GM18873 (cell line): ENCODE results near the gene SMARCAL1.
"Not testable (repeated sequence)": the region's sequence is repeated elsewhere in the genome, so short reads cannot be mapped to it uniquely, and the experiment has no call there.

ENCODE experiments used
- ATAC-seq: cut with Tn5 transposase; IDR thresholded peaks from one replicate; pipeline ENCODE4 v1.9.1; 2021; ENCODE audit warnings: mild to moderate bottlenecking, moderate library complexity, moderate number of reproducible peaks; ENCODE audit not compliant: unreplicated experiment, low FRiP score

Gene SMARCAL1

DNA sequence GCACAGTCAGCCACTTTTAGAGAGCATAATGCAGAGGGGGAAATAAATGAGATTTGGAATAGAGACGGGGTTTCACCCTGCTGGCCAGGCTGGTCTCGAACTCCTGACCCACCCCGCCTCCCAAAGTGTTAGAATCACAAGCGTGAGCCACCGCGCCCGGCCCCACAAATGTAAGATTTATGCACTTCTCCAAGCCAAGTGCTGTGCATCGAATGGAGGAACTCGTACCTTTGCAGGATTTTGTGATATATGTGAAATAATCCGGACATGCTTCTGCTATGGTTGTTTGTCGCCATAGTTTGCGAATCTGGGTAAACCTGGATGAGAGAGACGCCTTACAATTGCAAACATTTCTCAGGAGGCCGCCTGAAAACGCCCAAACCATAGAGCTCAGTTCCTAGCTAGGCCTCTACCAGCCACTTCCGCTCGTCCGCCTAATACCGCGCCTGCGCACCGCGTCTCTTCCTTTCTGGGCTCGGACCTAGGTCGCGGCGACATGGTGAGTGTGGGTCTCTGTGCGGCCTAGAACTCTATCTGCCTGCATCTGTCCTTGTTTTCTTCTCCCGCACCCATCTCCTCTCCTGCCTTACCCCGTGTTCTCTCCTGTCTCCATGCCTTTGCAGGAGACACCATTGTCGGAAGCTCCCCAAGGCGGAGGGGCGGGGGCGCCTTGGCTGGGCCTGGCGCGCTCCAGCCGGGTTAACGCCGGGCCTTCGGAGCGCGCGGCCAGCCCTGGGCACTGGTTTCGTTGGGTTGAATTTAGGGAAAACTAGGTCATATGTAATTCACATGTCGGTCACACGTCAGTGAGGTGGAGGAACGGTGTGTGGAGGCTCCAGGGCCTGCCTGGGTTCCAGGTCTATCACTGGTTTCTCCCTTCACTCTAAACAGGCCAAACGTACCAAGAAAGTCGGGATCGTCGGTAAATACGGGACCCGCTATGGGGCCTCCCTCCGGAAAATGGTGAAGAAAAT is 86.4 kb downstream of the SMARCAL1 start, which contains the start of gene RPL37A:
Gene RPL37A, plus strand, starts transcription at position 466 of the 974 bp plus-strand sequence. Its CDS starts 31 bp downstream, at position 497.
- peak; percentile 94 for ATAC-seq

DNA sequence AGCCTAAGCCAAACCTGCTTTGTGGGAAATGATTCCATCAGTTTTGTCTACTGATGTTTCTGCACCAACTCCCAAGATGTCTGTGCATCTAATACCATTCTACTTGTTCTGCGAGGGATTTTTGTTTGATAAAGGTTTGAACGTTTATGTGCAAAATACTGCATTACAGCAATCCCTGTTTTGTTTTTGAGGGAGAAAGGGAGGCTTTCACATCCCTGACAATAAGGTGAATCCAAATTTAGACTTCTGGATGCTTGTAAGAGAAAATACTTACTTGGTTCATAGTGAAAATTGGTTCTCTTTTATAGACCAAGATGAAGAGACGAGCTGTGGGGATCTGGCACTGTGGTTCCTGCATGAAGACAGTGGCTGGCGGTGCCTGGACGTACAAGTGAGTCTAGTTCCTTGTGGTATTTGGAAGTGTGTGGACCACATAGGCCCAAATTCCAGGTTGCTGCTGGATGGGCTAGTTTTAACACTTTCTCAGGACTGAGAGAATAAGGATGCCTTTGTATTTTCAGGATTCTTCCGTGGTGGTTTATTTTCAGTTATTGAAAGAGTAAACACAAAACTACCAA is 87.4 kb downstream of the SMARCAL1 start:
- no peak for ATAC-seq

DNA sequence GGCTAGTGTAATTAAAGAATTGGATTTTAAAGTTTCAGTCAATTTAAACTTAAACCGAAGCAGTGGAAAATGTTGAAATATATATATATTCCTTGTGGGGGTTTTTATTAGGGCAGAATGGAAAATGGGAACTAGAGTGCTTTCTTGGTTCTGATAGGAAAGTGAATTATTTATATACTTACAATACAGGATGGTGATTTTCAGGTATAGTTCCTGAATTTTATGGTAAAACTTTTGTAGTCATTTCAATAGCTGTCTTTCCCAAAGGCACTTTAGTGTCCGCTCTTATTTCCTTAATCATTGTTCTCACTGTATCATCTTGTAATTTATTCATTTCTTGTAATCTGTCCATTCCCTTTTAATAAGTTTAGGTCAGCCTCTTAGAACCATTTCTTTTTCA is 88.3 kb downstream of the SMARCAL1 start:
- no peak for ATAC-seq

DNA sequence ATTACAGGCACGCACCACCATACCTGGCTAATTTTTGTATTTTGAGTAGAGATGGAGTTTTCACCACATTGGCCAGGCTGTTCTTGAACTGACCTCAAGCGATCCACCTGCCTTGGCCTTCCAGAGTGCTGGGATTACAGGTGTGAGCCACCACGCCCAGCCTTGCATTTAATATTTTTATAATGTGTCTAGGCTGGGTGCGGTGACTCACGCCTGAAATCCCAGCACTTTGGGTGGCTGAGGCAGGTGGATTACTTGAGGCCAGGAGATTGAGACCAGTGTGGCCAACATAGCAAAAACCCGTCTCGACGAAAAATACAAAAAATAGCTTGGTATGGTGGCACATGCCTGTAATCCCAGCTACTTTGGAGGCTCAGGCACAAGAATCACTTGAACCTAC is 89.6 kb downstream of the SMARCAL1 start:
- no peak for ATAC-seq

DNA sequence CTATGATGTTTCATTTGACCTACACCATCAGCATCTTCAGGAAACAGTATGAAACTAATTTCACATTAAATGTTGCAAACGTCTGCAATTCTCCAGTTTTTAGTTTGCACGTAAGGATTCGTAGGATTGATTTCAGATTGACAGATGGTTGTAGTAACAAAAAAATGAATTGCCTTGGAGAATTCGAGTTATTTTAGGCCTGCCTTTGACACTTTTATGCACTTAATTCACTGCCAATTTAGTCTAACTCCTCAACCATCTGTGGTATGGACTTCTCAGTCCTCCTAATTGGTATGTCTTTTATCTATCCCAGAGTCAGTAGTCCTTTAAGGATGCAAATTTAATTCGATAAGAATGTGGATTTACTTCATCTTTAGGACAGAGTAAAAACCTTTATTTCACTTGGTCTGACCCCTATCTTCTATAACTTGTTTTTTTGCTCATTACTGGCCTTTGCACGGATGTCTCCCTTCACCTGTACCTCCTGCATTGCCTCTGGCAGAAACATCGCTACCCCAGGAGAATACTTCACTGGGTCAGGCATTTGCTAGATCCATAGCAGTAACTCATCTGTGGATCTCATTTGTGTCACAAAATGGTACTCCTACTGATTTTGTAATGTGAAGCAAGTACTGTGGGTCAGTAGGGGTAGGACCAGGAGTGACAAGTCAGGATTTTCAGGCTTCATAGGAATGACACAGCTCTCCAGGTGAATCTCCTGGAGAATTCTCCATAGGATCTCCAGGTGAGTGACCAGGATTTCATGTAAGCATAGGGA is 90.3 kb downstream of the SMARCAL1 start:
- ATAC-seq = no peak

DNA sequence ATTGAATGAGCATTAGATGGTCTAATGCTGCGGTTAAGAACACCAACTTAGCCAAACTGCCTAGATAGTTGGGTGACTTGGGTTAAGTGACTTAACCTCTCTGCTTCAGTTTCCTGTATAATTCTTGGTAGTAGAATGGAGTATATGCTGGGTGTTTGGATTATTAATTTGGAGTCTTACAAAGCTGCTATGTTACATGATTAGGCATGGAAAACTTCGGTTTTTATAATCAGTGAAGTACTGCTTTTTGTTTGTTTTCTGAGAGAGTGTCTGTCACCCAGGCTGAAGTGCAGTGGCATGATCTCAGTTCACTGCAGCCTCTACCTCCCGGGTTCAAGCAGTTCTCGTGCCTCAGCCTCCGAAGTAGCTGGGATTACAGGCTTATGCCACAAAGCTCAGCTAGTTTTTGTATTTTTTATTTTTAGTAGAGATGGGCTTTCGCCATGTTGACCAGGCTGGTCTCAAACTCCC is 90.9 kb downstream of the SMARCAL1 start:
- no peak for ATAC-seq

DNA sequence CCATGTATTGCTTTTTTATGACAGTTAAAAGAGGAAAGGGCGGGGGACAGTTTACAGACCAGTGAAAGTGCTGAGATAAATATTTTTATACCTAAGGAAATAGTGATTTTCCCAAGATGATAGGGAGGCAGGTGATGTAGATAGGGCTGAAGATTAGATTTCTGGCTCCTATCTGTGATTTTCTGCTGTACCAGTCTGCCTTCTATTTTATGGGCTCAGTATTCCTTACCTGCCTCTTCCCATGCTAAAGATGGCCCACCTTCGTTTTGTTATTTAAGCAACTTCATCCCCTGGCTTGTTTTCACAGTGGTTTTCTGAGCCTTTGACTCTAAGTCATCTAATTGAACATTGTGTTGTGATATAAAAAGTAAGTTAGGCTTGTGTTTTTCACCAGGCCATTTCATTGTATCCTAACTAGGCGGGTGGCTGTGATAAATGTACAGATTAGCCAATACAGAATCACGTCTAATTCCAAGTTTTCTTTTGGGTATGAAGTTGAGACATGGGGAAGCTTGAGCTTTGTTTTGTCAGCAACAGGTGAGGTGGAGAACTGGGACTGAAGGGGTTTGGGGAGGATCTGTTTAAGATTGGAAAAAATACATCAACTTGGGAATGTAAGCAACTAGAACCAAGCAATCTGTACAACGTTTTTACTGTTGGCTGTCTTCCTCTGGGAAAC is 91.6 kb downstream of the SMARCAL1 start:
- no peak for ATAC-seq

DNA sequence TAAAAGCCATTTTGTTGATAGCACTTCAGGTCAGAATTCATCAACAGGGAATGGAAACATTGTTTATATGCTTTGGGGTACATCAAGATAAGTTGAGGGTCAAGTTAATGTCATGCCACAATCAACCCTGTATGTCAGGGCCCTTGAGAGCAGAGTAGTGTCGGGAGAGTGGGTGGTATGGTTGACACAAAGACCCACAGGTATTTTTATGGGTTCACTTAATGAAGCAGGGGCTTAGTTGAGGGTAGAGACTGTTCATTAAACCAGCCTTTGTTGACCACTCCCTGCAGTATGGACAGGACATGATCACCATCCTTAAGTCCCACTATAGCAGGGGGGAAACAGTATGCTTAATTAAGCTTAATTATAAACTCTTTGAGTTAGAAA is 92.1 kb downstream of the SMARCAL1 start:
- no peak for ATAC-seq

DNA sequence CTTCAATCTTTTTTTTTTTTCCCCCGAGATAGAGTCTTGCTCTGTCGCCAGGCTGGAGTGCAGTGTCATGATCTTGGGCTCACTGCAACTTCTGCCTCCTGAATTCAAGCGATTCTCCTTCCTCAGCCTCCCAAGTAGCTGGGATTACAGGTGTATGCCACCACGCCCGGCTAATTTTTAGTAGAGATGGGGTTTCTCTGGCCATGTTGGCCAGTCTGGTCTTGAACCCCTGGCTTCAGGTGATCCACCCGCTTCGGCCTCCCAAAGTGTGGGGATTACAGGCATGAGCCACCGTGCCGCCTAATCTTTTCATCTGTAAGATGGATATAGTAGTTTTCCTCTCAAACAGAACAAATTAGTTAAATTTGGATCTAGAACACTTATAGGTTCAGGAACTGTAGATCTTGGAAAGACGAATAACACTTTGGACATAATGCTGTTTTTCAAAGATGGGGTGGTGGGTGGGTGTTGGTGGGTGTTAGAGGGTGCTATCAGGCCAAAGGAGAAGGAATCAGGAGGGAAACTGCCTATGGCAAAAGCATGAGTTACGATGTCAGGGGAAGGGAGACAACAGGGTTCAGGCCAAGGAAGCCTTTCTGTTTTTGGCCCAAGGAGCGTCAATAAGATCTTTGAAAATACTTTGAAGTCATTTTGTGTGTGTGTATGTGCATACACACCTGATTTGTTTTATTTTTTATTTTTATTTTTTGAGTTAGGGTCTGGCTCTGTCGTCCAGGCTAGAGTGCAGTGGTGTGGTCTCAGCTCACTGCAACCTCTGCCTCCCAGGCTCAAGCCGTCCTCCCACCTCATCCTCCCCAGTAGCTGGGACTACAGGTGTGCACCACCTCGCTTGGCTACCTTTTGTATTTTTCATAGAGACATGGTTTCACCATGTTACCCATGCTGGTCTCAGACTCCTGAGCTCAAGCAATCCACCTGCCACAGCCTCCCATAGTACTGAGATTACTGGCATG is 93.1 kb downstream of the SMARCAL1 start:
- ATAC-seq = no peak

DNA sequence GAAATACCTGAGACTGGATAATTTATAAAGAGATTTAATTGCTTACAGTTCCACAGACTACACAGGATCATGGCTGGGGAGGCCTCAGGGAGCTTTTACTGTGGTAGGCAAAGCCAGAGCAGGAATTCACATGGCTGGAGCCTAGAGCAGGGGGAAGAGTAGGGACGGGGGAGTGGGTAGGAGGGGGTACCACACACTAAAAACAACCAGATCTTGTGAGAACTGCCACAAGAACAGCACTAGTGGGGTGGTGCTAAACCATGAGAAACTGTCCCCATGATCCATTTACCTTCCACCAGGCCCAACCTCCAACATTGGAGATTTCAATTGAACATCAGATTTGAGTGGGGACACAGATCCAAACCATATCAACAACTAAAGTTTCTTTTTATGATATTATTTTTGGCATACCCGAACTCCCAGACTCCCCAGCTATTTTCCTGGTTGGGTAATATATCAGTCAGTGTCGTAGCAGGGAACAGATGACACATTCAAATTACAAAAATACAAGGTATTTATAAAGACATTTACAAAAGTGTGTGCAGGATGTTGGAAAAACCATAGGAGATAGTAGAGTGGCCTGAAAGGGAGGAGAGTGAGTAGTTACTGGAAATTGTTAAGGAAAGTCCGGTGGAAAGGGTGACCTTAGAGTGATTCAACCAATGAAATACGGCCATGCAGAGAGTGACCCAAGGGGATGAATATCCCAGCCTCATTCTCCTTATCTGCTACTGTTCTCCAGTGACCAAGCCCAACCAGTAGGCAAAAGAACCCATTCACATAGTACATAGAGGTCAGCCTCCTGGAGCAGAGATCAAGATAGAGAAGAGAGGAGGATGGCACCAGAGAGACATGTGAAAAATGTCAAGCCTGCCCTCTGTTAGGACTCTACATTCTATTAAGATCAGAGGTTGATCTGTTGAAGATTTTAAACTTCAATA is 95.2 kb downstream of the SMARCAL1 start:
- ATAC-seq = no peak

DNA sequence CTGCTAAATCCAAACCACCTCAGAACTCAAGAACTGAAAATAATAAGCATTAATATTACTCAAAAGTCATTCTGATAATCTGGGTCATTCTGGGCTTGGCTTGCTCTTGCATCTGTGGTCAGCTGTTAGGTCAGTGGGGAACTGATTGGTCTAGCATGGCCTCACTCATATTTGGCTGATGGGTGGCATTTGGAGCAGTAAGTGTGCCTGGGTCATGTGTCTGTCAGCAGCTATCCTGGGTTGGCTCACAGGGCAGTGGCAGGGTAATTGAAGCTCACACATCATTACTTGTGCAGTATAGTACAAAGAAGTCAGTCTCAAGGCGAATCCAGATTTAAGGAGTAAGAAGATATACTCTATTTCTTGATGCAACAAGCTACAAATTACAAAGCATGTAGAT is 95.9 kb downstream of the SMARCAL1 start:
- no peak for ATAC-seq

DNA sequence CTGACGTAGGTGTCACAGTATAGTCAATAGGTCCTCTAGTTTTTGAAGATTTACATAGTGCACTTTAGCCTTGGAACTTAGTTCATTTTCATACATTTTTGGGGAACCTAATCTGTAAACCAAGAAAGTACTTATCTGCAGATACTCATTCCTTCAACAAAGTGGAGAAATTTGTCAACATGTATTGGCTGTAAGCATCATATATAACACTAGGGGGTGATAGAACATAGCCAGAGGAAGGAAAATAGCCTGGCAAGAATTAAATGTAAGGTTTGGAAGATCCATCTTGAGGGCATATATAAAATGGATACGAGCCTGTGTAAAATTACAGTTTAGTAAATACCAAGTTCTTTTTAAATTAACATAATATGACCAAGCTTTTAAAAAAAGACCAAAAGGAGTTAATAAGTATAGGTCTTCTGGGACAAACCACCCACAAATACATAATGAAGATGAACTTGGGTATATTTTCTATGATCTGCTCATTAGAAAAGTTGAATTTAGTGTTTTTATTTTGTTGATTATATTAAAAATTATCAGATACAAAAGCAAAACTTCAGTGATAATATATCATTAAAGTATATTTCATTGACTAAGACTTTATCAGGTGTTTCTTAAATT is 104.6 kb downstream of the SMARCAL1 start:
- ATAC-seq = no peak

DNA sequence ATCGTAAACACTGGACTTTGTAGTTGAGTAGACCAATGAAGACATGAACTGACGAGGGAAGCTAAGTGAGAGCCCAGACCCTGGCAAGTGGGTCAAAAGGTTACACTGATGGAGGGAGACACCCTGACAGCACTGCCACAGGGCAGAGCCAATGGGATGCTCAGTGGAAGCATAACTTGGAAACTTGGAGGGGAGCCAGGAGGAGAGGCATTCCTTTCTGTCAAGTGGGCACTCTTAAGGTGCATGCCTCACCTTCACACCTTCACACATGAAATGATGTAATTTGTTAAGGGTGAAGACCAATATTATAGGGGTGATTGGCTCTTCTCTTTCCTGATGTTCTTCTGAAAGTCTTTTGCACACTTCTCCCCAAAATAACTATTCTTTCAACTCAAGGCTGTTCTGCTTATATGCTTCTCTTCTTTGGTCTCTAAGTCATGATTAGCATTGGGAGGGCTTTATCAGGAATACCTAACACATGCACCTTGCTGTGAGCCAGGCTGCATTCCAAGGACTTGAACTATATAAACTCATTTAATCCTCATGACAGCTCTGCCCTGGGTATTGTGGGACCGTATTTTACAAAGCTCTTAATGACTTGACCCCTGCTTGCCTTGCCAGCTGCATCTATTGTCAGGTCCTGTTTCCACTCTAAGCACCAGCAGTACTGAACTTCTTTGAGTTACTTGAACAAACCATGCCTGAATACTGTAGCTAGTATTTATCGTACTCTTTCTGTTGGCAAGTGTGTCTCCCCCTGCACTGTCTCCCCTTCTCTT is 105.4 kb downstream of the SMARCAL1 start:
- no peak for ATAC-seq

DNA sequence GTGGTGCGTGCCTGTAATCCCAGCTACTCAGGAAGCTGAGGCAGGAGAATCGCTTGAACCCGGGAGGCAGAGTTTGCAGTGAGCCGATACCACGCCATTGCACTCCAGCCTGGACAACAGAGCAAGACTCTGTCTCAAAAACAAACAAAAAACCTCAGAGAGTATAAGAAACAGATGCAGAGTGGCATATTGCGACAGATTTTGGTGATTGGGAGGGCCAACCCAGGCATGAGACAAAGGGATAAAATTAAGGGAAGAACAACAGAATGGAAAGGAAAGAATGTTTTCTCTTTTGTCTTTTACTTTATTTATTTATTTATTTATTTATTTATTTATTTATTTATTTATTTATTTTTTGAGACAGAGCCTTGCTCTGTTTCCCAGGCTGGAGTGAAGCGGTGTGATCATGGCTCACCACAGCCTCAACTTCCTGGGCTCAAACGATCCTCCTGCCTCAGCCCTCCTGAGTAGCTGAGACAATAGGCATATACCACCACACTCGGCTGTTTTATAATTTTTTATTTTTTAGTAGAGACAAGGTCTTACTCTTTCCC is 106.4 kb downstream of the SMARCAL1 start:
- ATAC-seq = not testable (repeated sequence)

DNA sequence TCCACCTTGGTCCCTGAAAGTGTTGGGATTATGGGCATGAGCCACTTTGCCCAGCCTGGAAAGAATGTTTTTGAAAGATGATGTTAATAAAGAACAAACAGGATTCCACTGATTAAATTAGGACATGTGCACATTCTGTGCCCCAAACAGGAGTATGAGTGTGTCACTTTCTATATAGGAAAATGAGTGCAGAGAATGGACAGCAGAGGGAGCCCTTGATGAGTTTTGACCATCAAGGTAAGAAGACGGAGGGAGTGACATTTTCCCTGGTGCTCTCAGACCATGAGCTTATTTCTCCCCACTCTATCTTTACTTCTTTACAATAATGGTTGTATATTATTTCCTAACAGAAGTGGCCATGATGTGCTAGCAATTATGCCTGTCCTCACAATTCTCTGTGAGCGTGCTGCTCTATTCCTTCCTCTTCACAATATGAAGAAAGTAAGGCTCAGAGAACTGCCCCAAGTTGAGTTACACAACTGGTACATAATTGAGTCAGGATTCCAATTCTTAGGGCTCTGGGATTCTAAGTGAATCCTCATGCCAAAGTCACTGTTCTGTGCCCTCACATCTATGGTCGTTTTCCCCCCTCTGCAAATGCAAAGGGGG is 107.0 kb downstream of the SMARCAL1 start:
- ATAC-seq = no peak

DNA sequence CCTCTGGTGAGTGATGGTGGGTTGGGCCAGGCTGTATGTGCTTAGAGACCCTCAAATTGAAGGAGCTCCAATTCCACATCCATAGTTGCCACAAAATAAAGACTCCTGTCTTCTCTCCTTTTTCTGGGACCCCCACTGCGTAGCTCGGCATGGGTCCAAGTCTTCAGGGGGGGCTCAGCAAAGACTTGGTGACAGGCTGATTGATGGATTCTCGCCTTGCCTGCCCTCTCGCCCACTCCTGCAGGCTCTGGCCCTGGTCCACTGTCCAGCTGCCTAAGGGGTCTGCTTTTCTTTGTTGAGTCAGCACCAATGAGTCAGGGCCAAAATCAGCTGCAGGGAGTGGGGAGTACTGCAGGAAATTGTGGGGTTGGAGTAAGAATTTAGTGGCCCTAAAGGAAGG is 107.8 kb downstream of the SMARCAL1 start:
- no peak for ATAC-seq
